ENCODE results near the gene NHEJ1. TPM values are rescaled to one million over a fixed set of nuclear protein-coding genes. Genes with fewer than 3 reads are reported as not detected.
A peak's percentile ranks its signal among the peaks of the same experiment; 100 is the strongest.

Gene NHEJ1
- total RNA-seq, 1 experiment from 2014 or later = 24.7 TPM

- DNase-seq (ENCODE audit: low spot score) = no peak
Observed at GRCh38 chr2:219182331-219183150, 21.9 kb upstream of the NHEJ1 start.

- DNase-seq (ENCODE audit: low spot score) = no peak
Observed at GRCh38 chr2:219181531-219181930, 20.9 kb upstream of the NHEJ1 start.

DNA sequence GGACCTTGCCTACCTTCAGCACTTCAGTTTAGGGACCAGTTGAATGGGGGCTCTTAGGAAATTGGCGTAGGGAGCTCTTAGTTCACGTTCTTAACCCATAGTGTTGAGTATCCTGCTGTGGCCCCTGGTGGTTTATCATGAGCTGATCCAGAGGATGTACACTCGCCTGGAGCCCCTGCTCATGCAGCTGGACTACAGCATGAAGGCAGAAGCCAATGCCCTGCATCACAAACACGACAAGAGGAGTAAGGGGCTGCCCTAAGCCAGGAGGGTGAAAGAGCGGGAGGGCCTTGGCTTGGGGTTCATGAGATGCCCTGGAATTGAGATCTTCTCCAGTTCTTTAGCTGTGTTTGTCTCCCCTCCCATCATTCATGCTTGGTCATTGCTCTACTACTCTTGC lies 20.3 kb upstream of the NHEJ1 start:
- DNase-seq (ENCODE audit: low spot score) = no peak

DNA sequence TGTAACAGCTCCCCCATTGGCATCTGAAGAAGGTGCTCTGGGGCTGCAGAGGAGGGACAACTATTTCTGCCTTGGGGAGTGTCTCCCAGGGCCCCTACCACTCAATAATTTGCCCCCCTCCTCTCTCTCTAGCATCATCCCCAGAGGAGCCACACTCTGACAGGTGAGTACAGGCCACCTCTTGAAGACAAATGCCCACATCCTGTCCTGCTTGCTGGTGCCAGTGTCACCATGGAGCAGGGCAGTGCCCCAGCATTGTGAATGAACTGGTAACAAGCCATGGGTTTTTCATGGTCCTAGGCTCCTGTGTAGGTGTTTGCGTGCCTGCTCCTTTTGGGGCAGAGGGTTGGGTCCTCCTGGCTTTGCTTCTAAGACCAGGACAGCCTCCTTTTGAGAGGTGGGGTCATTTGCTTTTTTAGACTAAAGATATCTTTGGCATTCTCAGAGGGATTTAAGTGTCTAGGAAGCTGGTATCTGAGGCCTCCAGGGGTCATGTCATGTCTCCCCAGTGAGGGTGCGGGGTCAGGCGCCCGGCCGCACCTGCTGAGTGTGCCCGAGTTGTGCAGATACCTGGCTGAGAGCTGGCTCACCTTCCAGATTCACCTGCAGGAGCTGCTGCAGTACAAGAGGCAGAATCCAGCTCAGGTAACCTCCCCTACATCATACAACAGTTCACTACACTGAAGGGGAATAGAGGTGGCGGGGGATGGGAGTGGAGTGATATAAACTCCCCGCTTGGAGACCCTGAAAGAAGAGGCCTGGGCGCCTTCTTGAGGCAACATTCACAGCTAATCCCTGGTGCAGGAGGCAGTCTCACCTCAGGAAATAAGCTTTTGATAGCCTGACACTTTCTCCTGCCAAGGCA lies 19.2 kb upstream of the NHEJ1 start:
- no peak for DNase-seq (ENCODE audit: low spot score)

GRCh38 chr2:219178377-219179175 lies 18.0 kb upstream of the NHEJ1 start:
- DNase-seq (ENCODE audit: low spot score) = peak; percentile 37

GRCh38 chr2:219177552-219178376 lies 17.1 kb upstream of the NHEJ1 start, which contains the start of gene RETREG2:
RETREG2 (plus strand) TSS chr2:219178275; CDS start chr2:219178353, 78 bp downstream.
- peak; percentile 91 for DNase-seq (ENCODE audit: low spot score)

DNA sequence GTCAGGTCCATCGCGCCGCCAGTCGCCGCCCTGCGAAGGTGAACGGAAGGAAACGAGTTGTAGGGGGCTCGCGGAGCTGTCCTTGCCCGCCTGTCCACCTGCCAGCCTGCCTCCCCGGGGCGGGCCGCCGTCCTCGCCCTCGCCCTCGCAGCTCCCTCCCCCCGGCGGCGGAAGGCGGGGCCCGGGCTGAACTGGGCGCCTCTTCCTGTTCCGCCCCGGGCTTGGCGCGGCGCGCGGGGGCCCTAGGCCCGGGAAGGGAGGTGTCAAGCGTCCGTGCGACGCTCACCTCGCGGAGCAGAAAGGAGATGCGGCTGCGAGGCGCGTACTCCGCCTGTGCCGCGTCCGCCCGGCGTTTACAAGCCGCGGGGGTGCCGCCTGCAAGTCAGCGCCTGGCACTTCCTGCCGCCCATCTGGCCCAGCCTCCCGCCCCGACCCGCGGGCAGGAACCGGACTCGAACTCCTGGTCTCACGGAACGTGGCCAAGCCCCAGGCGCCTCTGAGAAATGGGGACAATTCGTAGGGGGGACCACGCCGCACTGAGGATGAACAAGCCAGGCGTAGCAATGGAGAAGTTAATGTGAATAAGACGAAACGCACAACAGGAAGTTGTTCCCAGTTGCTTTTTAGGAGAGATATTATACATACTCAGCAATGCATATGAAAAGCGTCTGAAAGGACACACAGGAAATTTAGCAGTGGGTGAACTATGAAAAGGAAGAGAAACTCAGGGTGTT lies 16.4 kb upstream of the NHEJ1 start, which contains the start of gene CNPPD1:
TSS of gene CNPPD1 (minus strand) at position 108 of the 734 bp plus-strand sequence. CDS start at position 11, 97 bp downstream.
- peak; percentile 90 for DNase-seq (ENCODE audit: low spot score)

GRCh38 chr2:219175928-219176817 lies 15.6 kb upstream of the NHEJ1 start:
- DNase-seq (ENCODE audit: low spot score) = peak; percentile 57

DNA sequence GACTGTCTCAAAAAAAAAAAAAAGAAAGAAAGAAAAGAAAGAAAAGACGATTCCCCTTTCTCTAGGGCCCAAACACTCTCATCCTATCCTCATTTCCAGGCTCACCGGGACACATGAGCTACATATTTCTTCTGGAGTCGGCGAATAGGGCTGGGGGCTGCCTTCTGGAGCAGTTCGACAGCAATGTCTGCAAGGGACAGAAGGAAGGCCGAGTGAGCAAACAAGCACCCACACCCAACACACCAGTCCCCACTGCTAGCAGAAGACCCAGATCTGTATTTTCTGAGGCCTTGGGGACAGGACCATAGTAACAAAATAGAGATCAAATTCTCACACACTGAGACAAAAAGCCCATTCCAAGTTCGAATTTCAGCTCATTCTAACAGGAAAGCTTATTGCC lies 14.9 kb upstream of the NHEJ1 start:
- DNase-seq (ENCODE audit: low spot score) = no peak

- no peak for DNase-seq (ENCODE audit: low spot score)
Observed at GRCh38 chr2:219174801-219175200, 14.2 kb upstream of the NHEJ1 start.

DNA sequence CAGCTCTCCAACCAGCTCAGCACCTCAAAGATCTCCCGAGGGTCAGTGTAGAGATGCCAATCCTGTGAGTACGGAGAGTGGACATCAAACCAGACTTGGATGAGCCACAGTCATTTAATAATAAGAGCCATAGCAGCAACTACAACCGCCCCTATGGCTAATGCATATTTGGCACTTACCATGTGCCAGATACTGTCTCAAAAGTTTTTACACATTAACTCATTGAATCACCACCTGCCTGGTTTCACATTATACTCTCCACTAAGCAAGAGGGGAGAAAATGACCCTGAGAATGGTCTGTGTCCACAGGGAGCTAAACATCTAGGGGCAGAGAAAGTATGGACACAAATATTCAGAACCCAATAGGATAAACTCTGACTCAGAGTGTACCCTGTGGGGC lies 13.5 kb upstream of the NHEJ1 start:
- DNase-seq (ENCODE audit: low spot score) = no peak

- DNase-seq (ENCODE audit: low spot score) = no peak
Observed at GRCh38 chr2:219173176-219173575, 12.6 kb upstream of the NHEJ1 start.

DNA sequence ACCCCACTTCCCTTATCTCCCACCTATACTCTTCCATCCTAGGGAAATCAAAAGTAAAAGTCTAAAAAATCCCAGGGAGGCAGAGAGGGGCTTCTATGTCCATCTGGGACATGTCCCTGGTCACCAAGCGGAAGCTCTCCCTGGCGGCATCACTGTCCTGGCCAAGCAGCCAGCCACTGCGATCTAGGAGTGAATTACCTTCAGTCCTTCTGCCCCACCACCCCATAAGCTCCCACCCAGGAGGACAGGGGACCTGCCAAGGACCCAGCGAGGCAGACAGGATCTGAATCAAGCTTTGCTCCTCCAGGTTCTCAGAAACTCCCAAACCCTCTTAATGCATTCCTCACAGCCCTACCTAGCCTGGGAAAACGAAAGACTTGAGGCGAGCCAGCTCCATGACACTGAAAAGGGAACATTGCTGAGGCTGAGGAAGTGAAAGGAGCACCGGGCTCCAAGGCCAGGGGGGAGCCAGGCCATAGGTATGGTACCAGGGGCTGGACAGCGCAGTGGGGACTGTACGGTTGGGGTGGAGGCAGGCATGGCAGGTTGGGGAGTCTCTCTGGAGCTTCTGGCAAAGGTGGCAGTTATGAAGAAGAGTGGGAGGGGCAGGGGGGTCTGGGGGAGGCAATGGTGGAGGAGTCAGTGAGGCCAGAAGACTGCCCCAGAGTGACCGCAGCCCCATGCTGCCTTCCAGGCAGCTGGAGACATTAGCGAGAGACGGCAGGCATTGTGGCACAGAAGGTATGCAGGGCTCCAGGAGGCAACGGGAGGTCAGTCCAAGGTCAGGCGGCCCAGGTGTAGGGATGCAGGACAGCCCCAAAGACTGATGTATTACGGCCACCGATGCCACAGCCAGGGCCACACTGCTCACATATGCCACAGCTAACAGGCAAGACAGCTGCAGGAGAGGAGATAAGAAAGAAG lies 11.9 kb upstream of the NHEJ1 start:
- DNase-seq (ENCODE audit: low spot score) = no peak

DNA sequence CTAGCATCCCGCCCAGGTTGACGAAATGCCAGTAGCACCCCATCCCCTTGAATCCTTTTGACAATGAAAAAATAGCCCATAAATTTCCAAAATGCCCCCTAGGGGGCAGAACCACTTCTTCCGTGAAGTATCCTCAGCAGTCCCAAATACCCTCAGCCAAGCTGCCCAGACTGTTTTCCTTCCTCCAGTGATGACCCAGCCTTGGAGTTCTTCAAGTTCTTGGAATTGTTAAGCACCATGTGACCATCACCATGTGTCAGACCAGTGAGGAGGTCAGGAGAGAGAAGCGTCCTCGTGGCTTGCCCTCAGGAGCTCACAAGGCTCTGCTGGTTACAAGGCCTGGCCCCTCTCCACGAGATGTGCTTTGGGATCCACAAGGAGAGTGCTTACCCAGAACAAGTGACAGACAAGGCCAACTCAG lies 10.6 kb upstream of the NHEJ1 start:
- DNase-seq (ENCODE audit: low spot score) = peak; percentile 62

GRCh38 chr2:219169930-219170654 lies 9.5 kb upstream of the NHEJ1 start, which contains the start of gene SLC23A3:
SLC23A3 (minus strand) TSS chr2:219170029; CDS start chr2:219169984, 45 bp downstream.
- peak; percentile 57 for DNase-seq (ENCODE audit: low spot score)

GRCh38 chr2:219168932-219169331 lies 8.3 kb upstream of the NHEJ1 start:
- no peak for DNase-seq (ENCODE audit: low spot score)

- no peak for DNase-seq (ENCODE audit: low spot score)
Observed at GRCh38 chr2:219168526-219168925, 7.9 kb upstream of the NHEJ1 start.
